CD8-positive, alpha-beta memory T cell (primary cell): ENCODE measurements around the gene OR2W1. TPM values are rescaled to one million over a fixed set of nuclear protein-coding genes. Genes with fewer than 3 reads are reported as not detected.

Source experiments
- CTCF ChIA-PET: fragments of 350-600 bp; sonication (Branson Sonifier 250); formaldehyde crosslinking; loops from one replicate; lab custom pipeline; 2021; ENCODE audit warnings: antibody characterized with exemption; lab: Charles Lee
- POLR2A ChIA-PET: fragments of 350-600 bp; sonication (Branson Sonifier 250); formaldehyde crosslinking; loops from one replicate; lab custom pipeline; 2021; ENCODE audit warnings: antibody characterized with exemption; lab: Charles Lee
- DNase-seq, 5 donors: peaks; one replicate each; pipeline versions ENCODE4 v3.0.0 to v3.0.0-alpha.2; 2020 to 2022; ENCODE audit warnings: mixed read lengths in 1 of 5
- H3K27ac ChIP-seq: one replicate; pipeline ENCODE4 v1.7.0; 2013; ENCODE audit warnings: low read depth, mild to moderate bottlenecking, low read length, moderate library complexity
- H3K27me3 ChIP-seq: 2 replicates; pipeline ENCODE4 v1.7.0; 2013; ENCODE audit warnings: low read length, mild to moderate bottlenecking; ENCODE audit not compliant: insufficient read depth, poor library complexity, severe bottlenecking
- H3K36me3 ChIP-seq: 2 replicates; pipeline ENCODE4 v1.7.0; 2013; ENCODE audit warnings: mild to moderate bottlenecking, low read length, moderate library complexity; ENCODE audit not compliant: insufficient read depth
- H3K4me1 ChIP-seq: 2 replicates; pipeline ENCODE4 v1.7.0; 2013; ENCODE audit warnings: mild to moderate bottlenecking, low read length, moderate library complexity; ENCODE audit not compliant: insufficient read depth
- H3K4me3 ChIP-seq: 2 replicates; pipeline ENCODE4 v1.7.0; 2013; ENCODE audit warnings: mild to moderate bottlenecking, low read length
- H3K9me3 ChIP-seq: 2 replicates; pipeline ENCODE4 v1.7.0; 2013; ENCODE audit warnings: mild to moderate bottlenecking, low read length
- H3K27ac Mint-ChIP-seq, 8 donors: one replicate each; pipeline ENCODE4 v1.8.0; 2020 to 2021; ENCODE audit warnings: mixed read lengths in 8 of 8, mild to moderate bottlenecking in 6 of 8, inconsistent platforms in 3 of 8, moderate library complexity in 3 of 8
- H3K27me3 Mint-ChIP-seq, 2 donors: one replicate each; pipeline ENCODE4 v1.8.0; 2020 to 2021; ENCODE audit warnings: mixed read lengths in 2 of 2, mild to moderate bottlenecking in 1 of 2, moderate library complexity in 1 of 2
- H3K36me3 Mint-ChIP-seq, 3 donors: one replicate each; pipeline ENCODE4 v1.8.0; 2020 to 2021; ENCODE audit warnings: mixed read lengths in 3 of 3, inconsistent platforms in 1 of 3, mild to moderate bottlenecking in 1 of 3
- H3K4me1 Mint-ChIP-seq, 3 donors: one replicate each; pipeline ENCODE4 v1.8.0; 2020 to 2021; ENCODE audit warnings: mixed read lengths in 3 of 3, inconsistent platforms in 1 of 3, mild to moderate bottlenecking in 1 of 3
- H3K4me3 Mint-ChIP-seq, 7 donors: one replicate each; pipeline ENCODE4 v1.8.0; 2020 to 2021; ENCODE audit warnings: mixed read lengths in 7 of 7, mild to moderate bottlenecking in 6 of 7, moderate library complexity in 4 of 7, inconsistent platforms in 2 of 7
- H3K9me3 Mint-ChIP-seq, 5 donors: one replicate each; pipeline ENCODE4 v1.8.0; 2020 to 2022; ENCODE audit warnings: mixed read lengths in 5 of 5, mild to moderate bottlenecking in 3 of 5, moderate library complexity in 2 of 5, inconsistent platforms in 1 of 5
- polyA plus RNA-seq: library from polyadenylated mRNA; unstranded; fragments of 300-500 nt; fragmentation: Illumina TruSeq; gene quantifications from one replicate; pipeline ENCODE4 v1.2.3, GENCODE V29; 2021
- total RNA-seq, 2 experiments: library from RNA; stranded (reverse); gene quantifications; one replicate each; pipeline ENCODE4 v1.2.3, GENCODE V29; 2021

The OR2W1 gene
- total RNA-seq: not detected
- not detected for polyA plus RNA-seq

- H3K4me3 Mint-ChIP-seq: no peak within 1 kb of the TSS
- H3K4me3 ChIP-seq: no peak within 1 kb of the TSS
- H3K9me3 ChIP-seq: no peaks in the 10 kb centered on the region
- H3K4me1 ChIP-seq: no peaks in the 10 kb centered on the region
- H3K36me3 ChIP-seq: no peaks in the 10 kb centered on the region
- no peaks in the 10 kb centered on the region for H3K36me3 Mint-ChIP-seq
- peaks cover 38 to 50% of the 10 kb centered on the region in 2 donors for H3K27me3 Mint-ChIP-seq
- peaks cover 0 to 5% (median 0%) of the 10 kb centered on the region in 5 donors for H3K9me3 Mint-ChIP-seq
- ChIA-PET CTCF (no interaction called here), POLR2A (no interaction called here)
- H3K4me1 Mint-ChIP-seq: no peaks in the 10 kb centered on the region
- peaks cover 4% of the 10 kb centered on the region for H3K27me3 ChIP-seq
- no peak within 1 kb of the TSS for H3K27ac Mint-ChIP-seq
- H3K27ac ChIP-seq: no peak within 1 kb of the TSS
- DNase-seq: no peak
Observed at GRCh38 chr6:29045075-29045474, at the start of gene OR2W1. OR2W1 (minus strand) TSS chr6:29045175; CDS start chr6:29045175, 0 bp downstream.

- H3K27ac ChIP-seq: no peak overlapping the region
- POLR2A ChIA-PET: no interaction called here
- Mint-ChIP-seq H3K27ac (no peak overlapping the region), H3K9me3 (peaks cover 0 to 1% (median 0%) of the 10 kb centered on the region in 5 donors), H3K4me3 (no peak overlapping the region), H3K27me3 (peaks cover 16 to 45% of the 10 kb centered on the region in 2 donors), H3K4me1 (no peaks in the 10 kb centered on the region), H3K36me3 (no peaks in the 10 kb centered on the region)
- no peak overlapping the region for H3K4me3 ChIP-seq
- H3K4me1 ChIP-seq: no peaks in the 10 kb centered on the region
- H3K27me3 ChIP-seq: no peaks in the 10 kb centered on the region
- H3K36me3 ChIP-seq: no peaks in the 10 kb centered on the region
- H3K9me3 ChIP-seq: no peaks in the 10 kb centered on the region
- no peak for DNase-seq
- CTCF ChIA-PET: no interaction called here
Observed at GRCh38 chr6:29092957-29093356, 48.0 kb upstream of the OR2W1 start.

- POLR2A ChIA-PET: no interaction called here
- Histone ChIP-seq H3K4me1 (no peaks in the 10 kb centered on the region), H3K9me3 (no peaks in the 10 kb centered on the region), H3K27me3 (no peaks in the 10 kb centered on the region), H3K36me3 (no peaks in the 10 kb centered on the region), H3K4me3 (no peak within 1 kb of the TSS), H3K27ac (no peak within 1 kb of the TSS)
- Mint-ChIP-seq H3K36me3 (peaks cover 0 to 2% (median 0%) of the 10 kb centered on the region in 3 donors), H3K27me3 (peaks cover 10 to 48% of the 10 kb centered on the region in 2 donors), H3K27ac (no peak within 1 kb of the TSS), H3K4me1 (no peaks in the 10 kb centered on the region), H3K4me3 (no peak within 1 kb of the TSS), H3K9me3 (peaks cover 0 to 2% (median 0%) of the 10 kb centered on the region in 5 donors)
- no peak for DNase-seq
- CTCF ChIA-PET: no interaction called here
Observed at GRCh38 chr6:29087213-29087612, 42.2 kb upstream of the OR2W1 start, which contains the start of gene OR2B3. OR2B3 (minus strand) TSS chr6:29087313; CDS start chr6:29087248, 65 bp downstream.

- Histone ChIP-seq H3K4me1 (no peaks in the 10 kb centered on the region), H3K36me3 (no peaks in the 10 kb centered on the region), H3K27me3 (no peaks in the 10 kb centered on the region), H3K9me3 (no peaks in the 10 kb centered on the region), H3K4me3 (no peak overlapping the region), H3K27ac (no peak overlapping the region)
- peaks cover 0 to 2% (median 0%) of the 10 kb centered on the region in 3 donors for H3K36me3 Mint-ChIP-seq
- POLR2A ChIA-PET: no interaction called here
- H3K9me3 Mint-ChIP-seq: peaks cover 0 to 2% (median 0%) of the 10 kb centered on the region in 5 donors
- peaks cover 0 to 4% (median 0%) of the 10 kb centered on the region in 3 donors for H3K4me1 Mint-ChIP-seq
- H3K27me3 Mint-ChIP-seq: peaks cover 6 to 24% of the 10 kb centered on the region in 2 donors
- CTCF ChIA-PET: no interaction called here
- H3K4me3 Mint-ChIP-seq: no peak overlapping the region
- DNase-seq: no peak
- no peak overlapping the region for H3K27ac Mint-ChIP-seq
Observed at GRCh38 chr6:29082457-29082856, 37.5 kb upstream of the OR2W1 start.

- DNase-seq: no peak
- no peak overlapping the region for H3K4me3 Mint-ChIP-seq
- H3K27ac Mint-ChIP-seq: no peak overlapping the region
- Histone ChIP-seq H3K36me3 (no peaks in the 10 kb centered on the region), H3K27me3 (no peaks in the 10 kb centered on the region), H3K9me3 (no peaks in the 10 kb centered on the region), H3K27ac (no peak overlapping the region), H3K4me3 (no peak overlapping the region), H3K4me1 (no peaks in the 10 kb centered on the region)
- peaks cover 0 to 4% (median 0%) of the 10 kb centered on the region in 3 donors for H3K4me1 Mint-ChIP-seq
- peaks cover 2 to 19% of the 10 kb centered on the region in 2 donors for H3K27me3 Mint-ChIP-seq
- ChIA-PET CTCF (no interaction called here), POLR2A (no interaction called here)
- H3K36me3 Mint-ChIP-seq: peaks cover 0 to 2% (median 0%) of the 10 kb centered on the region in 3 donors
- H3K9me3 Mint-ChIP-seq: no peaks in the 10 kb centered on the region
Observed at GRCh38 chr6:29081312-29081711, 36.3 kb upstream of the OR2W1 start.

GRCh38 chr6:29079203-29079602, 34.2 kb upstream of the OR2W1 start:
- Histone ChIP-seq H3K27ac (no peak overlapping the region), H3K4me1 (no peaks in the 10 kb centered on the region), H3K27me3 (no peaks in the 10 kb centered on the region), H3K36me3 (no peaks in the 10 kb centered on the region), H3K4me3 (no peak overlapping the region), H3K9me3 (no peaks in the 10 kb centered on the region)
- H3K4me1 Mint-ChIP-seq: peaks cover 0 to 4% (median 0%) of the 10 kb centered on the region in 3 donors
- DNase-seq: no peak
- ChIA-PET CTCF (no interaction called here), POLR2A (no interaction called here)
- peaks cover 1 to 15% of the 10 kb centered on the region in 2 donors for H3K27me3 Mint-ChIP-seq
- peaks cover 0 to 2% (median 0%) of the 10 kb centered on the region in 3 donors for H3K36me3 Mint-ChIP-seq
- no peak overlapping the region for H3K4me3 Mint-ChIP-seq
- H3K9me3 Mint-ChIP-seq: no peaks in the 10 kb centered on the region
- no peak overlapping the region for H3K27ac Mint-ChIP-seq

GRCh38 chr6:29071831-29072723, 27.1 kb upstream of the OR2W1 start:
- H3K9me3 Mint-ChIP-seq: peaks cover 0 to 5% (median 0%) of the 10 kb centered on the region in 5 donors
- H3K27me3 ChIP-seq: peaks cover 7% of the 10 kb centered on the region
- no peaks in the 10 kb centered on the region for H3K36me3 Mint-ChIP-seq
- DNase-seq: peak in 1 of 5 donors; percentile 29
- no peak overlapping the region for H3K27ac Mint-ChIP-seq
- no peaks in the 10 kb centered on the region for H3K4me1 Mint-ChIP-seq
- ChIA-PET POLR2A (no interaction called here), CTCF (no interaction called here)
- no peak overlapping the region for H3K4me3 ChIP-seq
- H3K9me3 ChIP-seq: no peaks in the 10 kb centered on the region
- no peaks in the 10 kb centered on the region for H3K36me3 ChIP-seq
- peaks cover 16 to 56% of the 10 kb centered on the region in 2 donors for H3K27me3 Mint-ChIP-seq
- no peak overlapping the region for H3K4me3 Mint-ChIP-seq
- H3K4me1 ChIP-seq: no peaks in the 10 kb centered on the region
- no peak overlapping the region for H3K27ac ChIP-seq

GRCh38 chr6:29051680-29052079, 6.7 kb upstream of the OR2W1 start:
- peaks cover 0 to 9% (median 0%) of the 10 kb centered on the region in 5 donors for H3K9me3 Mint-ChIP-seq
- Histone ChIP-seq H3K27me3 (peaks cover 3% of the 10 kb centered on the region), H3K9me3 (no peaks in the 10 kb centered on the region), H3K36me3 (no peaks in the 10 kb centered on the region), H3K27ac (no peak overlapping the region), H3K4me1 (no peaks in the 10 kb centered on the region), H3K4me3 (no peak overlapping the region)
- peaks cover 7 to 52% of the 10 kb centered on the region in 2 donors for H3K27me3 Mint-ChIP-seq
- H3K4me3 Mint-ChIP-seq: no peak overlapping the region
- POLR2A ChIA-PET: no interaction called here
- no peaks in the 10 kb centered on the region for H3K36me3 Mint-ChIP-seq
- CTCF ChIA-PET: no interaction called here
- H3K4me1 Mint-ChIP-seq: no peaks in the 10 kb centered on the region
- no peak overlapping the region for H3K27ac Mint-ChIP-seq
- no peak for DNase-seq
